ENCODE data around the gene CAMKMT. TPM values are rescaled to one million over a fixed set of nuclear protein-coding genes. Genes with fewer than 3 reads are reported as not detected.

CAMKMT gene
- total RNA-seq, 2 experiments from 2014 or later = 25.7 to 27.4 TPM

GRCh38 chr2:44810892-44811530, 449.3 kb downstream of the CAMKMT start:
- H3K9me2 ChIP-seq (ENCODE audit: insufficient read depth, low read length) = no peaks in the 10 kb centered on the region
- POLR2A ChIA-PET = no interaction called here

GRCh38 chr2:44813165-44813564, 451.4 kb downstream of the CAMKMT start:
- Histone ChIP-seq H3K79me2 (ENCODE audit: insufficient read depth, low read depth, low read length) (no peaks in the 10 kb centered on the region), H3K27ac (ENCODE audit: low read depth, low read length, poor library complexity, severe bottlenecking) (no peak overlapping the region), H3K4me2 (ENCODE audit: low read length) (no peak overlapping the region), H4K20me1 (ENCODE audit: insufficient read depth, low read length) (no peaks in the 10 kb centered on the region), H3K36me3 (ENCODE audit: insufficient read depth, low read length) (no peaks in the 10 kb centered on the region), H3K4me1 (ENCODE audit: insufficient read depth, low read length, poor library complexity, severe bottlenecking) (no peaks in the 10 kb centered on the region), H3K4me3 (ENCODE audit: low read depth, low read length, poor library complexity, severe bottlenecking) (no peak overlapping the region), H3K9me3 (ENCODE audit: low read length) (no peaks in the 10 kb centered on the region), H3K9me2 (ENCODE audit: insufficient read depth, low read length) (no peaks in the 10 kb centered on the region), H2AFZ (ENCODE audit: low read length) (no peak overlapping the region)
- ChIA-PET CTCF (ENCODE audit: unreplicated experiment) (no interaction called here), POLR2A (interaction anchor here (0.6 kb wide), 1 partner anchor 15 kb away, joined by 3 read pairs; no protein-coding TSS in a partner anchor)
- no peak for DNase-seq (ENCODE audit: low spot score)
- no TSS peak for BruUV-seq (replicated peaks)
- TF ChIP-seq CTCF (conservative IDR thresholded peaks at IDR 0.05; ENCODE audit: low read length) = no peak
- TF ChIP-seq EZH2phosphoT487 (IDR thresholded peaks at IDR 0.05; ENCODE audit: borderline replicate concordance, low read depth, low read length) = no peak
- intact Hi-C loops (cut with micrococcal nuclease; ENCODE audit: unreplicated experiment) = no loop called here

More at GRCh38 chr2:44810892-44811530, 449.3 kb downstream of the CAMKMT start:
- no peak for DNase-seq (ENCODE audit: low spot score)
- BruUV-seq (replicated peaks) = no TSS peak
- H3K27ac ChIP-seq (ENCODE audit: low read depth, low read length, poor library complexity, severe bottlenecking) = no peak overlapping the region
- intact Hi-C loops (cut with micrococcal nuclease; ENCODE audit: unreplicated experiment) = no loop called here
- TF ChIP-seq CTCF (conservative IDR thresholded peaks at IDR 0.05; ENCODE audit: low read length) = no peak
- no peak for TF ChIP-seq EZH2phosphoT487 (IDR thresholded peaks at IDR 0.05; ENCODE audit: borderline replicate concordance, low read depth, low read length)
- H3K4me2 ChIP-seq (ENCODE audit: low read length) = no peak overlapping the region
- H4K20me1 ChIP-seq (ENCODE audit: insufficient read depth, low read length) = no peaks in the 10 kb centered on the region
- H3K4me1 ChIP-seq (ENCODE audit: insufficient read depth, low read length, poor library complexity, severe bottlenecking) = no peaks in the 10 kb centered on the region
- CTCF ChIA-PET (ENCODE audit: unreplicated experiment) = no interaction called here
- H3K4me3 ChIP-seq (ENCODE audit: low read depth, low read length, poor library complexity, severe bottlenecking) = no peak overlapping the region
- no peaks in the 10 kb centered on the region for H3K79me2 ChIP-seq (ENCODE audit: insufficient read depth, low read depth, low read length)
- no peaks in the 10 kb centered on the region for H3K36me3 ChIP-seq (ENCODE audit: insufficient read depth, low read length)
- H2AFZ ChIP-seq (ENCODE audit: low read length) = no peak overlapping the region
- no peaks in the 10 kb centered on the region for H3K9me3 ChIP-seq (ENCODE audit: low read length)

GRCh38 chr2:44813658-44814057, 451.9 kb downstream of the CAMKMT start:
- Histone ChIP-seq H3K4me3 (ENCODE audit: low read depth, low read length, poor library complexity, severe bottlenecking) (no peak overlapping the region), H3K9me3 (ENCODE audit: low read length) (no peaks in the 10 kb centered on the region), H3K79me2 (ENCODE audit: insufficient read depth, low read depth, low read length) (no peaks in the 10 kb centered on the region), H3K36me3 (ENCODE audit: insufficient read depth, low read length) (no peaks in the 10 kb centered on the region), H3K9me2 (ENCODE audit: insufficient read depth, low read length) (no peaks in the 10 kb centered on the region), H3K4me2 (ENCODE audit: low read length) (no peak overlapping the region), H3K27ac (ENCODE audit: low read depth, low read length, poor library complexity, severe bottlenecking) (no peak overlapping the region), H3K4me1 (ENCODE audit: insufficient read depth, low read length, poor library complexity, severe bottlenecking) (no peaks in the 10 kb centered on the region), H2AFZ (ENCODE audit: low read length) (no peak overlapping the region), H4K20me1 (ENCODE audit: insufficient read depth, low read length) (no peaks in the 10 kb centered on the region)
- intact Hi-C loops (cut with micrococcal nuclease; ENCODE audit: unreplicated experiment) = no loop called here
- TF ChIP-seq EZH2phosphoT487 (IDR thresholded peaks at IDR 0.05; ENCODE audit: borderline replicate concordance, low read depth, low read length) (no peak), CTCF (conservative IDR thresholded peaks at IDR 0.05; ENCODE audit: low read length) (no peak)
- POLR2A ChIA-PET = no interaction called here
- no peak for DNase-seq (ENCODE audit: low spot score)
- CTCF ChIA-PET (ENCODE audit: unreplicated experiment) = no interaction called here
- BruUV-seq (replicated peaks) = no TSS peak
